NT2/D1 (cell line): ENCODE measurements around the gene AHCYL2.
"Not testable (repeated sequence)": the region's sequence is repeated elsewhere in the genome, so short reads cannot be mapped to it uniquely, and the experiment has no call there.

Source experiments
- SUZ12 ChIP-seq: IDR thresholded peaks from 2 replicates; pipeline ENCODE4 v1.6.1; 2011; ENCODE audit not compliant: insufficient read length, insufficient read depth; ENCODE audit errors: extremely low read depth
- YY1 ChIP-seq: IDR thresholded peaks from 2 replicates; pipeline ENCODE4 v1.6.1; 2011; ENCODE audit not compliant: insufficient read length, insufficient read depth
- ZNF274 ChIP-seq: IDR thresholded peaks from 2 replicates; pipeline ENCODE4 v1.6.1; 2011; ENCODE audit warnings: mild to moderate bottlenecking, low read depth, low read length

- TF ChIP-seq YY1, SUZ12, ZNF274: not testable (repeated sequence)
Observed at GRCh38 chr7:129219166-129219565, 5.7 kb upstream of the AHCYL2 start.
